B cell (primary cell): Measurements from ENCODE around the gene PREX1. TPM values are rescaled to one million over a fixed set of nuclear protein-coding genes. Genes with fewer than 3 reads are reported as not detected.

ENCODE experiments used
- ATAC-seq: fragments of 200-7000 bp; cut with Tn5 transposase; one replicate; pipeline ENCODE4 v1.10.0; 2021; ENCODE audit warnings: low read depth, mild to moderate bottlenecking, moderate number of reproducible peaks, moderate library complexity
- CTCF ChIA-PET: fragments of 350-600 bp; sonication (Branson Sonifier 250); formaldehyde crosslinking; loops from one replicate; lab custom pipeline; 2021; ENCODE audit warnings: antibody characterized with exemption, inconsistent platforms; lab: Charles Lee
- POLR2A ChIA-PET: fragments of 350-600 bp; sonication (Branson Sonifier 250); formaldehyde crosslinking; loops from one replicate; lab custom pipeline; 2021; ENCODE audit warnings: antibody characterized with exemption; lab: Charles Lee
- DNase-seq: peaks from one replicate; pipeline ENCODE4 v3.0.0; 2013
- H2AFZ ChIP-seq: 2 replicates; pipeline ENCODE4 v1.6.1; 2012; ENCODE audit warnings: mild to moderate bottlenecking, low read depth, low read length; ENCODE audit not compliant: insufficient read depth, poor library complexity, severe bottlenecking
- H3K27ac ChIP-seq, 2 donors: 1 replicate in 1 of 2; 2 replicates in 1 of 2; pipeline ENCODE4 v1.5.1; 2012 to 2013; ENCODE audit warnings: low read length in 2 of 2, mild to moderate bottlenecking in 2 of 2, moderate library complexity in 1 of 2
- H3K27me3 ChIP-seq, 4 experiments: fragments of 200-600 bp in 1 of 4; sonication (generic) in 1 of 4; replicated peaks in 1 of 4; 1 replicate in 2 of 4; 2 replicates in 2 of 4; pipeline versions ENCODE4 v1.6.1 to v1.7.0; 2013 to 2016; ENCODE audit warnings: low read length in 3 of 4, mild to moderate bottlenecking in 2 of 4, mixed read lengths in 1 of 4, moderate library complexity in 1 of 4; ENCODE audit not compliant: insufficient read depth in 4 of 4, control insufficient read depth in 3 of 4; ENCODE audit errors: control extremely low read depth in 1 of 4
- H3K36me3 ChIP-seq, 2 experiments: replicated peaks in 1 of 2; 1 replicate in 1 of 2; 2 replicates in 1 of 2; pipeline versions ENCODE4 v1.6.1 to v1.7.1; 2013; ENCODE audit warnings: low read length in 1 of 2; ENCODE audit not compliant: insufficient read depth in 2 of 2, control insufficient read depth in 1 of 2; ENCODE audit errors: control extremely low read depth in 1 of 2, extremely low read depth in 1 of 2
- H3K4me1 ChIP-seq, 2 donors: fragments of 200-600 bp in 1 of 2; sonication (generic) in 1 of 2; 1 replicate in 1 of 2; 2 replicates in 1 of 2; pipeline versions ENCODE4 v1.5.1 to v1.6.1; 2013 to 2017; ENCODE audit warnings: low read length in 2 of 2; ENCODE audit not compliant: control insufficient read depth in 2 of 2, insufficient read depth in 2 of 2
- H3K4me2 ChIP-seq: replicated peaks from 2 replicates; pipeline ENCODE3; 2012; ENCODE audit warnings: mild to moderate bottlenecking, low read depth, low read length; ENCODE audit not compliant: poor library complexity, severe bottlenecking
- H3K4me3 ChIP-seq, 5 experiments: fragments of 200-600 bp in 1 of 5; sonication (generic) in 1 of 5; 1 replicate in 3 of 5; 2 replicates in 2 of 5; pipeline versions ENCODE4 v1.5.1 to v1.7.0; 2011 to 2016; ENCODE audit warnings: low read length in 4 of 5, mild to moderate bottlenecking in 4 of 5, low read depth in 2 of 5, control low read depth in 1 of 5, moderate library complexity in 1 of 5; ENCODE audit not compliant: insufficient read depth in 1 of 5; ENCODE audit errors: control extremely low read depth in 1 of 5, extremely low read depth in 1 of 5
- H3K79me2 ChIP-seq: fragments of 200-600 bp; sonication (generic); one replicate; pipeline ENCODE4 v1.6.0; 2016; ENCODE audit warnings: low read length; ENCODE audit not compliant: control insufficient read depth, insufficient read depth
- H3K9ac ChIP-seq: fragments of 200-600 bp; sonication (generic); 2 replicates; pipeline ENCODE4 v1.6.1; 2017; ENCODE audit warnings: mild to moderate bottlenecking, low read length, moderate library complexity
- H3K9me3 ChIP-seq, 3 donors: one replicate each; pipeline versions ENCODE4 v1.6.1 to v1.7.1; 2013; ENCODE audit warnings: low read length in 2 of 3; ENCODE audit not compliant: control insufficient read depth in 2 of 3, insufficient read depth in 1 of 3; ENCODE audit errors: control extremely low read depth in 1 of 3
- H4K20me1 ChIP-seq: 2 replicates; pipeline ENCODE4 v1.6.0; 2012; ENCODE audit warnings: mild to moderate bottlenecking, low read length; ENCODE audit not compliant: insufficient read depth, control insufficient read depth, poor library complexity, severe bottlenecking
- H3K27ac Mint-ChIP-seq: one replicate; pipeline ENCODE4 v1.8.0; 2021; ENCODE audit warnings: mixed read lengths
- H3K27me3 Mint-ChIP-seq: one replicate; pipeline ENCODE4 v1.8.0; 2021; ENCODE audit warnings: mixed read lengths
- H3K4me1 Mint-ChIP-seq: one replicate; pipeline ENCODE4 v1.8.0; 2021; ENCODE audit warnings: mixed read lengths
- H3K4me3 Mint-ChIP-seq: one replicate; pipeline ENCODE4 v1.8.0; 2021; ENCODE audit warnings: mixed read lengths
- H3K9me3 Mint-ChIP-seq: one replicate; pipeline ENCODE4 v1.8.0; 2022; ENCODE audit warnings: mixed read lengths; ENCODE audit not compliant: insufficient read depth
- CTCF ChIP-seq: fragments of 200-600 bp; IDR thresholded peaks from one replicate; pipeline ENCODE4 v1.8.0; 2022; ENCODE audit warnings: antibody characterized with exemption, mild to moderate bottlenecking
- EZH2 ChIP-seq: IDR thresholded peaks from 2 replicates; pipeline ENCODE4 v1.6.1; 2012; ENCODE audit warnings: borderline replicate concordance, low read depth, mild to moderate bottlenecking, moderate library complexity, low read length; ENCODE audit not compliant: insufficient read depth, poor library complexity, severe bottlenecking
- WGBS: methylation state at CpG from one replicate; pipeline ENCODE4 v1.1.5; 2013; ENCODE audit warnings: missing lambda C conversion rate; ENCODE audit not compliant: insufficient coverage; 5-methylcytosine and 5-hydroxymethylcytosine counted together
- intact Hi-C: fragments of 100-400 bp; cut with micrococcal nuclease; formaldehyde crosslinking; loops from one replicate; pipeline ENCODE4 v1.10.0; 2022
- polyA plus RNA-seq: library from polyadenylated mRNA; depleted of rRNA; stranded (reverse); fragments of >200 nt; gene quantifications from 2 replicates; pipeline ENCODE4 v1.2.3, GENCODE V29; 2012
- total RNA-seq, 2 donors: library from RNA; stranded (reverse); fragments of 120-200 nt in 1 of 2; gene quantifications; 1 replicate in 1 of 2; 2 replicates in 1 of 2; pipeline versions ENCODE4 v1.2.3 to v1.2.4, GENCODE V29; 2013 to 2022

The PREX1 gene
- total and polyA plus RNA-seq, 2 donors (not counting 1 experiment from before 2014, with no cell fraction given) = 79.1 to 99.4 TPM

GRCh38 chr20:48620154-48620506, 207.7 kb downstream of the PREX1 start:
- Mint-ChIP-seq H3K9me3 (no peaks in the 10 kb centered on the region), H3K27me3 (no peaks in the 10 kb centered on the region), H3K27ac (no peak overlapping the region), H3K4me3 (no peak overlapping the region), H3K4me1 (peaks cover 8% of the 10 kb centered on the region)
- Histone ChIP-seq H3K79me2 (no peaks in the 10 kb centered on the region), H2AFZ (no peak overlapping the region), H3K4me1 (peaks cover 5 to 15% of the 10 kb centered on the region in 2 donors), H3K4me3 (no peak overlapping the region), H3K36me3 (peaks cover 0 to 15% of the 10 kb centered on the region in 2 experiments), H3K9me3 (peaks cover 0 to 7% (median 0%) of the 10 kb centered on the region in 3 donors), H4K20me1 (no peaks in the 10 kb centered on the region), H3K9ac (no peak overlapping the region), H3K4me2 (no peak overlapping the region), H3K27me3 (peaks cover 0 to 5% (median 0%) of the 10 kb centered on the region in 4 experiments), H3K27ac (no peak overlapping the region)
- ATAC-seq = no peak
- POLR2A ChIA-PET = interaction anchor here (0.8 kb wide), 1 partner anchor 893 kb away, joined by 3 read pairs; no protein-coding TSS in a partner anchor
- no peak for TF ChIP-seq EZH2
- no peak for TF ChIP-seq CTCF
- intact Hi-C loops = loop anchor here (2.0 kb wide), 1 partner anchor 269 kb away; no protein-coding TSS in a partner anchor
- 82% methylated on average over 8 of the region's 8 CpGs for WGBS
- CTCF ChIA-PET = interaction anchor here (0.7 to 10.1 kb wide), 53 partner anchors 9 to 1868 kb away, joined by 3 to 299 read pairs (median 4); partner anchors contain the start of gene SULF2
- no peak for DNase-seq
